ENCODE data around the gene MUC4.

MUC4 gene

GRCh38 chr3:195811756-195812155 lies at the start of gene MUC4:
Gene MUC4 (minus strand): TSS chr3:195811929. CDS start chr3:195811817, 112 bp downstream.
- DNase-seq (ENCODE audit: low spot score): no peak

DNA sequence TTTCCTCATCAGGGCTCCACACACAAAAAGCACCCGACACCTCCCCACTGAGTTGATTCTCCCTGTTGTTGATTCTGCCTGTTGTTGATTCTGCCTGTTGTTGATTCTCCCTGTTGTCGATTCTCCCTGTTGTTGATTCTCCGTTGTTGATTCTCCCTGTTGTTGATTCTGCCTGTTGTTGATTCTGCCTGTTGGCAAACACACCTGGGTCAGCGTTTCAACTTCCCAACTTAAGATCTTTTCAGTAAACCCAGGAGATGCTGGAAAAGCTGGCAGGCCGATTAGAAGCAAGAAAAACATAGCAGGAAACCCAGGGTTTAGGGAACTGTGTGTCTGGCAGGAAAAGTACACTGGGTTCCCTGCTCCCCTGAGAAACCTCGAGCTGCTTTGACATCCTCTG lies 48.7 kb upstream of the MUC4 start:
- no peak for DNase-seq (ENCODE audit: low spot score)

GRCh38 chr3:195859846-195860411 lies 48.2 kb upstream of the MUC4 start:
- DNase-seq (ENCODE audit: low spot score): no peak

DNA sequence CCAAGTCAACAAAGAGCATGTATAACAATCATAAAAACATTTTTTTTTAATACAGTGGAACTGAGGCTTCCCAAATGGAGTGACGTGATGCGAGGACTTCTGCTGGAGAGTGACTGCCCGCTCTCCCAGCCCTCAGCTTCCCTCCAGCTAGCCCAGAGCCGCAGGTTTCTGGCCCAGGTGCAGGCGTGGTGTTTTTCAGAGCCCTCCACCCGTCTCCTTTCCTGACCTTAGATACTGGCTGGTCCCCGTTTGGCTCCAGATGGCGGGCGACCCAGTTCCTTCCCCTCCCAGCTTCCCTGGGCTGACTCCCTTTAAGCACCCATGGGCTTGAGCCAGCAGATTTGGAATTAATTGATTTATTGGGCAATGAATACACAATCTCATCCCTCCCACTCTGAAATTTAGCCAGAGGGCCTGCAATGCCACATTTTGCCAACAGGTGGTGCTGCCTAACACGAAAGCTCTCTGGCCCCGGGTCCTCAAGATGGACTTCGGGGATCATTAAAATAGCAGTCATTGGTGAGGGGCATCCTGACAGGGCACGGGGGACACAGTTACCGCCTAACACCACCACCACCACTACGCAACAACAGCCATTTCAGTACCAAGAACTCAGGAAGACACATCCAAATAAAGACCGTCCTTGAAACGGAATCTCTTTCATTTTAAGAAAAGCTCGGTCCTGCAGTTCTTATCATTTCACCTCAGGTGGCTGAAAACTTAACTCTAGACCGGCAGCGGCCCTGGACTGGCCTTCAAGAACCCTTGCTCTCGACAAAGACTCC lies 47.5 kb upstream of the MUC4 start:
- DNase-seq (ENCODE audit: low spot score): peak; percentile 84

DNA sequence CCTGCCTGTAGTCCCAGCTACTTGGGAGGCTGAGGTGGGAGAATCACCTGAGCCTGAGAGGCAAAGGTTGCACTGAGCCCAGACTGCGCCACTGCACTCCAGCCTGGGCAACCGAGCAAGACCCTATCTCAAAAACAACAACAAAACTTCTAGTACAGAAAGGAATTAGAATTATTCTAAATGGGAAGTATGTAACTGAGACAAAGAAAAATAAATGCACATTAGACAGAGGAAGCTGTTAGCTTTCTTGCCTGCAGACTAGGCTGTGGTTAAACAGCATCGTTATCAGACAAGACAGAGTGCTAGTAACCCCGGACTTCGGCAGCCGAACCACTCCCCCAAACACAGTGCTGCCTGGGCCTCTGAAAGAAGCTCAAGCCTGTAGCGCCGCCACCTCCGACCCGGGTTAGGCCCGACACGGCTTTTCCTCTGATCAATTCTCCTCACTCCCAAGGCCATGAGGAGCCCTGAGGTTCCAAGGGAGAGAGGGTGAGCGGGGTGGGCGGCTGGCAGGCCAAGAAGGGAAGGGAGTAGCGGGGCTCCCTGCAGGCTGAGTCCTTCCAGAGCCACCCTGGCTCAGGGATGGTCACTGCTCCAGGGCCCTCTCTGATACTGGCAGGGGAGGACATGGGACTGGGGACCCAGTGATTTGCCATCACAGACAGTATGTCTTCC lies 44.8 kb upstream of the MUC4 start:
- DNase-seq (ENCODE audit: low spot score): peak; percentile 39

DNA sequence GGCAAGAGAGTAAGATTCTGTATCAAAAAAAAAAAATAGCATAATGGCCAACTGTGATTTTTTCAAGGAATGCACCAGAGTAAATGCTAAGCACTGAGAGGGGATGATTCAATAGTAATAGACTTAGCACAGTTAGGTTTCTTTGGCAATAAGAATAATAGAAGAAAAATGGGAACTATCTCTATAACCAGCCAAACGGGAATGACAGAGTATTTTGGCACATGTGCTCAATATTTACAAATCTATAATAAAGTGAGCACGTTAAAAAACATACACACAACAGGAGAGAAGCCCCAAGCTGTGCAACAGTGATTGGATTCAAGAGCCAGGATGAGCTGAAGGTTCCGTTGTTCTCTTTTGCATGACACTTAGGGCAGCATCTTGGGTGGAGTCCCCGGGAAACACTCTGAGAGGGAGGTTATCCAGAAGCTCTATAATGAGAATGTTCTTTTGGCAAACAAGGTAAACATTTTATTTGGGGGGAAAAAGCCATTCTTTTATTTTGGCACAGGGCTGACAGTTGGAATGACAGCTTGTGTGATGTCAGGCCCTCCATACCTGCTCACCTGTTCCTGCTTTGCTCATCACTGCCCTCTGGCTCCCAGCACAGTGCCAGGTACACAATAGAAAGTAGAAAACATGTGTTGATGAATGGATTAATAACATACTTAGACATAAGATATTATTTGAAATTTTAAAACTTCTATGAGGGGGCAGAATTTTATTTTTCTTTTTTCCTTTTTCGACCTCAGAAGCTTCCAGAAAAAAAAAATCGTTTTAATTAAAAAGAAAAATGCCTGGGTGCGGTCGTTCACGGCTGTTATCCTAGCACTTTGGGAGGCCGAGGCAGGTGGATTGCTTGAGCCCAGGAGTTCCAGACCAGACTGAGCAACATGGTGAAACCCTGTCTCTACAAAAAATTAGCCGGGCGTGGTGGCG lies 44.0 kb upstream of the MUC4 start:
- no peak for DNase-seq (ENCODE audit: low spot score)

GRCh38 chr3:195854628-195855294 lies 43.0 kb upstream of the MUC4 start:
- no peak for DNase-seq (ENCODE audit: low spot score)

DNA sequence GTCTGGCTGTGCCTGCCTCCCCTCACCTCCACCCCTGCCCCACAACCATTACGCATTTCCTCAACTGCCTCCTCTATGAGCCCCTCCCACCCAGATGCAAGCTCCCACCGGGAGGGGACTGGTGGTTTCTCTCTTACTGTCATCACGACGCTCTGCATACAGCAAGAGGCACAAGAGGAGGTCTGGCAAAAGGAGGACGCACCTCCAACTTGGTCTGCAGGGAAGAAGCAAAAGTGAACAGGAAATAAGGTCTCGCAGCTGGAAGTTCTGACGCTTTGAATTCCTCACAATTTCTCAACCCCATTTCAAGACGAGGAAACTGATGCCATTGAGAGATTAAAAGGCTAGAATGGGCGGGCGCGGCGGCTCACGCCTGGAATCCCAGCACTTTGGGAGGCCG lies 42.3 kb upstream of the MUC4 start:
- no peak for DNase-seq (ENCODE audit: low spot score)

GRCh38 chr3:195853036-195853435 lies 41.3 kb upstream of the MUC4 start:
- DNase-seq (ENCODE audit: low spot score): no peak

DNA sequence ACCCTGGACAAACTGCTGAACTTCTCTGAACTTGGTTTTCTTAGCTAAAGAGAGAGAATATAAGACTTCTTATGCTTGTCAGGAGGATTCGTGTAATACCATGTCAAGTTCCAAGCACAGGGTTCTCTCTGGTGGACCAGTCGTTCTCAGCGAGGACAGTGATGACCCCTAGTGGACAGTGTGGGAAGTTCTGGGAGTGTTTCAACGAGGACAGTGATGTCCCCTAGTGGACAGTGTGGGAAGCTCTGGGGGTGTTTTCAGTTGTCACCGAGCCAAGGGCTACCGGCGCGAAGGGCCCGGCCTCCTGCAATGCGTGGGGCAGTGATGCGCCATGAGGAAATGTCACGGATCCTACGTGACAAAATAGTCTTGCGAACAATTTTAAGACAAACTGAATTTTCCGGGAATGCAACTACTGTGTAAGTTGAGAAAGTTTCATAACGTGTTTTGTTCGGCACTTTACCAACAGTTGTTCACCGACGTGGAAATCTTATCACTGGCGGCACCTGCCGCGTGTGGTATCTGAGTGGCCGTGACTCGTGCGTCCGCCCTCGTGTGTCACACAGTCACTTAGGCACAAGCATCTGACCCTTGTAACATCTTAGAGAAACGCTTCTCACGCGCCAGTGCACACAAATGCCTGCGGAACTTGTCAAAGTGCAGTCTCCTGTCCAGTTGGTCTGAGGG lies 39.3 kb upstream of the MUC4 start:
- peak; percentile 96 for DNase-seq (ENCODE audit: low spot score)

GRCh38 chr3:195849322-195850074 lies 37.8 kb upstream of the MUC4 start:
- peak; percentile 67 for DNase-seq (ENCODE audit: low spot score)

- DNase-seq (ENCODE audit: low spot score): no peak
Measured at GRCh38 chr3:195847055-195847950, 35.6 kb upstream of the MUC4 start.

DNA sequence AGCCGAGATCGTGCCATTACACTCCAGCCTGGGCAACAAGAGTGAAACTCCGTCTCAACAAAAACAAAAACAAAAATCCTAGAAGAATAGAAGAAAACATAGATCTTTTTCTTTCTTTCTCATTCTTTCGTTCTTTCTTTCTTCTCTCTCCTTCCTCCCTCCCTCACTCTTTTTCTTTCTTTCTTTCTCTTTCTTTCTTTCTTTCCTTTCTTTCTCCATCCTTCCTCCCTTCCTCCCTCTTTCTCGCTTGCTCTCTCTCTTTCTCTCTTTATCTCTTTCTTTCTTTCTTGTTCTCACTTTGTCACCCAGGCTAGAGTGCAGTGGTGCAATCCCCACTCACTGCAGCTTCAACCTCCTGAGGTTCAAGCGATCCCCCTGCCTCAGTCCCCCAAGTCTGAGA lies 33.8 kb upstream of the MUC4 start:
- DNase-seq (ENCODE audit: low spot score): no peak

GRCh38 chr3:195844671-195845218 lies 33.0 kb upstream of the MUC4 start:
- no peak for DNase-seq (ENCODE audit: low spot score)

DNA sequence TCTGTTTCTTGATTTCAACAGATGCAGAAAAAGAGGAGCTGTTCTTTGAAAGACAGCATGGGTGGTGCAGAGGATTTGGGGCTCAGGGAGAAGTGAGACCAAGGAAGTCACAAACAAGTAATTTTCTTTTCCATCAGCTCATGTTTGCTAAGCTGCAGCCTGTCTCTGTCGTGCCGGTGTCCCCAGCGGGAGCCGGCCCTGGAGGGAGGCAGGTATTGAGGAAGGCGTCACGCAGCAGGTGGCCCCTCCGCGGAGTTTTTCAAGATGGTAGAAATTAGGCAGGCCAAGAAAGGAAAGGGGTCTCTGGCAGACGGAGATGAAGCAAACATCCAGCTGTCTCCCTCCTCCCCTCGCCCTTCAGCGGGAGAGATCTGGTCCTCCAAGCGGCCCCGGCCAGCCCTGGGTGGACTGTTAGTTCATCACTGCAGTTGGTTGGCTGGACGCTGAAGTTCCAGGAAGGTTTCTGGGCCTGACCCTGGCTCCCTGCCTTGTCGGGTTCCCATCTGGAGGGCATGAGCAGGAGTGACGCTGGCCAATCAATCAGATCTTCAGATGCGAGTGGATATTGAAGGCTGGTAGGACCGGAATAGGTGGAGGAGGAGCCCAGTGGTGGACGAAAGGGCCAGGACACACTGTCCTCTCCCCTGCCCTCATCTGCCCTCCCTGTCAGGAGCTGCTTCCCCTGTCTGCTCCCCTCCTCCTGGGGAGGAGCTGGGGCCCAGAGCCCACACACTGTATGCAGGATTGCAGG lies 27.7 kb upstream of the MUC4 start:
- DNase-seq (ENCODE audit: low spot score): no peak

DNA sequence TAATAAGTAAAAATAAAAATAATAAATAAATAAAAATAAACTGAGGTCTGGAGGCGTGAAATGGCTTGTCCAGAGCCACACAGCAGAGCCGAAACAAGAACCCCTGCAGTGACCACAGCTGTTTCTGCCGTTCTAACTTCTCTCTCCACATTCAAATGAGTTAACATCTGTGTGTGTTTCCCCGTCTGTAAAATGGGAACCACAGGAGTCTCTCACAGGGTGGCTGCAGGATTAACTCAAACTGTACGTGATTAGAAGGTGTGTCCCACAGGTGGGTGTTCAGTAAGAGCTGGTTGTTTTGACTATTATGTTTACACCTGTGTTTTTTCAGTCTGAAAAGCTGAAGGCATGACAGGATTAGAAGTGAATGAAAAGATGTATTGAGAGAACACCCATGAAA lies 27.0 kb upstream of the MUC4 start:
- DNase-seq (ENCODE audit: low spot score): no peak

- DNase-seq (ENCODE audit: low spot score): no peak
Measured at GRCh38 chr3:195836476-195837135, 24.9 kb upstream of the MUC4 start.

- no peak for DNase-seq (ENCODE audit: low spot score)
Measured at GRCh38 chr3:195835791-195836190, 24.1 kb upstream of the MUC4 start.

Measured in hematopoietic multipotent progenitor cell treated with erythropoietin and hydrocortisone succinate and interleukin-3 and kit ligand, for 17 days (in vitro differentiated cells).